LNCaP clone FGC (cell line): ENCODE results near the gene TPCN2.

Experiments used
- DNase-seq: peaks from one replicate; pipeline ENCODE4 v3.0.0-alpha.2; 2011; ENCODE audit warnings: low read depth
- H3K4me3 ChIP-seq: 2 replicates; pipeline ENCODE4 v1.5.1; 2011; ENCODE audit warnings: mild to moderate bottlenecking, low read depth, low read length, control low read depth
- CTCF ChIP-seq: IDR thresholded peaks from 2 replicates; pipeline ENCODE4 v1.5.1; 2012; ENCODE audit warnings: mild to moderate bottlenecking; ENCODE audit not compliant: control insufficient read depth, insufficient read depth; ENCODE audit errors: extremely low read depth

TPCN2 gene

GRCh38 chr11:69084371-69084770, 35.6 kb downstream of the TPCN2 start:
- DNase-seq = no peak
- no peak overlapping the region for H3K4me3 ChIP-seq
- no peak for TF ChIP-seq CTCF

DNA sequence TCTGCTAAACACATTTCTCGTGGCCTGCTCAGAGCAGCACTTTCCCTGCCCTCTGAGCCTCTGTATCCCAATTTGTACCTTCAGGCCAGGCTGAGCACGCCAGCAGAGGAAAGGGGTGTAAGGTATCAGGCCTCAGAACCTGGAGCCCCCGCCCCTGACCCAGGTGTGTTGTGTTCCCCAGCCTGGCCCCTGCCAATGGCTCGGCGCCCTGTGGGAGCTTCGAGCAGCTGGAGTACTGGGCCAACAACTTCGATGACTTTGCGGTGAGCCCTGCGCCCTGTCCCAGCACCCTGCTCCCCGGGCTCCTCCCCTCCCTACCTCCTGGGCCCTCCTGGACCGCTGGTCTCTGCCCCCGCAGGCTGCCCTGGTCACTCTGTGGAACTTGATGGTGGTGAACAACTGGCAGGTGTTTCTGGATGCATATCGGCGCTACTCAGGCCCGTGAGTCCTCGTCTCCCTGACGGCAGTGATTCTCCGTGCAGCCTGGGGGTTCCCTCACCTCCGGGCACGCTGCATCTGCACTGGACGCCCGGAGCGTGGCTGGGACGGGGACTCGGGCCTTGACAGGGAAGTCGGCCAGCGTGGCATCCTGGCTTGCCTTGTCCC, 36.9 kb downstream of the TPCN2 start:
- no peak for TF ChIP-seq CTCF
- no peak overlapping the region for H3K4me3 ChIP-seq
- no peak for DNase-seq

- no peak for DNase-seq
- no peak overlapping the region for H3K4me3 ChIP-seq
- TF ChIP-seq CTCF = no peak
These were observed 37.7 kb downstream of the TPCN2 start for GRCh38 chr11:69086152-69087132.

- TF ChIP-seq CTCF = no peak
- no peak overlapping the region for H3K4me3 ChIP-seq
- DNase-seq = no peak
These were observed 38.4 kb downstream of the TPCN2 start for GRCh38 chr11:69087133-69087524.

- TF ChIP-seq CTCF = no peak
- H3K4me3 ChIP-seq = no peak overlapping the region
- DNase-seq = no peak
These were observed 39.1 kb downstream of the TPCN2 start for GRCh38 chr11:69087811-69088210.

DNA sequence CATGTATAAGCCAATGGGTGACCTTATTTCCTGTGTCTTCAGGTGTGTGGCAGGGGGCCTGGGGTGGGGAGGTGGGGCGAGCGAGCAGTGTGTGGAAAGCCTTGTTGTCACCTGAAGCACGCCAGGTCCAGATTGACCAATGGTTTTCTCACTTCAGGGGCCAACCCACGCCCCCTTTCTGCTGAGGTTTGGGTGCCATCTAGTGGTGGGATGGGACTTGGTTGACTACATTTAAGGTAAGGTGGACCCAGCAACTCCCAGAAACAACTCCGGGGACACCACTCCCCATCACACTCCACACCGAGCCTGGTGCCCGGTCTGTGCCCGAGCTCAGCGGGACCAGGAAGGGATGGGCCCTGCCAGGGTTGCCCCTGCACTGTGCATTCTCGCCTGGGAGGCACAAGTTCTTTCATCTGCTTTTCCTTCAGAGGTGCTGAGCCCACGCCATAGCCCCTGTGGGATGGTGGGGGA, 40.0 kb downstream of the TPCN2 start:
- H3K4me3 ChIP-seq = no peak overlapping the region
- DNase-seq = peak; percentile 53
- TF ChIP-seq CTCF = peak; percentile 88
